T47D (cell line): ENCODE data around the gene USP8.

Source experiments
- DNase-seq, 2 experiments: peaks; one replicate each; pipeline versions ENCODE4 v3.0.0 to v3.0.0-alpha.2; 2011 to 2012; ENCODE audit warnings: low read depth in 1 of 2, low spot score in 1 of 2
- JUND ChIP-seq: IDR thresholded peaks from 2 replicates; pipeline ENCODE4 v1.6.1; 2012; ENCODE audit warnings: low read depth
- in situ Hi-C: cut with HindIII; loops from 2 replicates; pipeline ENCODE4 v1.10.0; 2016; ENCODE audit warnings: low sequenced_read_pairs, low pct_unique_long_range_greater_than_20kb

USP8 gene

DNA sequence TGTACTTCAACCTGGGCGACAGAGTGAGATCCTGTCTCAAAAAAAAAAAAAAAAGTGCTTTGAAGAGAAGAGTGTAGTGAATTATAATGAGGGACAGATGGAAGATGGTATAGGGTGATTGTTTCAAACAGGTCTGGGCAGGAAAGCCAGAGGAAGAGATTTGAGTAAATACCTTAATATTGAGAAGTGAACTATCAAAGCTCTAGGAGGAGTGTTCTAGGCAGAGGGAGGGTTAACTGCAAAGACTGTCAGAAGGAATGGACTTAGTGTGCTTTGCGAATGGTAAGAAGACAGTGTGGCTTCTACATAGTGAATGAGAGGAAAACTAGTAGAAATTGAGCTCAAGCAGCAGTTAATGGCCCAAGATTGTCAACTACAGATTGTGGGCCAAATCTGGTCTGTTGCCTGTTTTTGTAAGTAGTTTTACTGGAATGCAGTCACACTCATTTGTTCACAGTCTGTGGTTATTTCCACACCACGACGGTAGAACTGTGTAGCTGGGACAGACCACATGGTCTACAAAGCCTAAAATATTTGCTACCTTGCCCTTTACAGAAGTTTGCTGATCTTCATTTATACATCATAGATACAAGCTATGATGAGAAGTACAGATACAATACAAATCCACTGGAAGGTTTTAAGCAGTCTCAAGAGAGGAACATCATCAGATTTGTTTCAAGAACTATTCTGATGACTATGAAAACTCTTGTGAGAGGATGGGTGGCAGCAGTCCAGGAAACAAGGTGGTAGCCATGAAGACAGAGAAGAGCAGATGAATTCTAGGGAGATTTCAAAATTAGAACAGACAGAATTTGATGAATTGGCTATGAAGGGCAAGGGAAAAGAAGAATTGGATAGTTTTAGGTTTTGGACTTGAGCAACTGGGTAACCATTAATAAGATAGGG is 138.8 kb downstream of the USP8 start:
- no peak for DNase-seq
- in situ Hi-C loops, result no loop called here
- no peak for TF ChIP-seq JUND

DNA sequence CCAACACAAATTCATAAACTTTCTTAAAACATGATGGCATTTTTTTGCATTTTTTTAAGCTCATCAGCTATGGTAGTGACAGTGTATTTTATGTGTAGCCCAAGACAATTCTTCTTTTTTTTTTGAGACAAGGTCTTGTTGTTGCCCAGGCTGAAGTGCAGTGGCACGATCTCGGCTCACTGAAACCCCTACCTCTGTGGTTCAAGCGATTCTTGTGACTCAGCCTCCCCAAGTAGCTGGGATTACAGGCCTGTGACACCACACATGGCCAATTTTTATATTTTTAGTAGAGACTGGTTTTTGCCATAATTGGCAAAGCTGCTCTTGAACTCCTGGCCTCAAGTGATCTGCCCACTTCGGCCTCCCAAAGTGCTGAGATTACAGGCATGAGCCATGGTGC is 139.6 kb downstream of the USP8 start:
- in situ Hi-C loops, result no loop called here
- TF ChIP-seq JUND, result no peak
- no peak for DNase-seq
